Measurements from ENCODE around the gene DPP6. TPM values are rescaled to one million over a fixed set of nuclear protein-coding genes. Genes with fewer than 3 reads are reported as not detected.
"Not testable (repeated sequence)": the region's sequence is repeated elsewhere in the genome, so short reads cannot be mapped to it uniquely, and the experiment has no call there.

DPP6 gene
- total RNA-seq (2014; rRNA removed; shearing (Covaris generic)): not detected in 2 replicates

DNA sequence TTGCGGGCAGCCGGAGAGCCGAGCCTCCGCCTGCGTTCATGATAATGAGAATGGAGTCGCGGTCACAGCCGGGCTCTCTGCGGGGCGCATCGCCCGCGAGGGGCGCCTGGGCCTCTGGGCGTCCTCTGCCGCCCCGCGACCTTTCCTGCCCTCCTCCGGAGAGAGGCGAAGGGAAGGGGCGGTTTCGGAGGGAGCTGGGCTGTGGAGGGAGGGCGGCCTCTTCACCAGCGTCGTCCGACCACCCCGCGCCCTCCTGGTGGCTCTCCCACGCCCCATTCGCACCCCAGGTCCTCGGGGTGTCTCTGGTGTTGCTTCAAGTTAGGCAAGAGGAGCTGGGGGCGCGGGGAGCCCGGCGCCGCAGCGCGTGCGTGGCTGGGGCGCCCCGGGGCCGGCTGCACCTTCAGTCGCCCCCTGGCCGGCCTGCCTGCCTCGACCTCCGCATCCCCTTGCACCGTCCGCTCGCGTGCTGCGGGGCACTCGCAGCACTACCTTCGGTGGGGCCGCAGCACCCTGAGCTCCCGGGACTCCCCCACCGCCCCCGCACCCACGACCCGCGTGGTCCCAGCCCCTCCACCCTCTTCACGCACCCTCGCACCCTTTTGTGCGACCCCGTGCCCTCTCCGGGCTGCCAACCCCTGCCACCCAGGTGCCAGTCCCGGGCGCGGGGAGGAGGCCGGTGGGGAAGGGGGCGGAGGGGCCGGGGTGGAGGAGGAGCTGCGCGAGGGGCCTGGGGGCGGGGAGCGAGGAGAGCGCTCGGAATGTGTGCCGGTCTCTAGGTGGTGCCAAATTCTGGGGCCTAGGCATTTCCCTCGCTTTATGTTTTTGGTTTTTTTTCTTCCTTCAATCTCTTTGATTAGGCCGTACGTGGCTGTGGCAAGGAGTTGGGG lies at the start of gene DPP6:
DPP6 (plus strand) TSS at position 756 of the 887 bp plus-strand sequence.
- not testable (repeated sequence) for DNase-seq (ENCODE audit: low spot score)

DNA sequence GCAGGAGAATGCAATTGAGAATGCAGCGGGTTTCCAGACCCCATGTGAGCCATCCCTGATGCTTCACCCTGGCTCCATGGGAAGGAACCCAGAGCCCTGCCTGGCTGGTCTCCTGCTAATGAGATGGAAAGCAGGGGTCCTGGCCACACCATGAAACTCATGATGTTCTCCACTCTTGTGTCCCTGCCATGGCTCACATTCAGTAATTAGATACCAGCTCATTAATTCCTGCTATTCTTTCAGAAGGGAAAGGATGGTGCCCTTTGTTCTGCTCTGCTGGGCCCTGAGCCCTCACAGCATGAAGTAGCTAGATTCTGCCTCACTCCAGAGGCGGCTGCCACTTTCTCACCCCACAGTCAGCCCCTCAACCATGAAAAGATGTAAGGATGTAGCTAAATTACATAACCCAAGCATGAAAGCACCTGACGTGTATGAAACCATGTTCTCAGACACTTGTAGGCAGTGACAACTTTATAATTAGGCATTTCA lies 42.7 kb upstream of the DPP6 start:
- DNase-seq (ENCODE audit: low spot score): not testable (repeated sequence)

DNA sequence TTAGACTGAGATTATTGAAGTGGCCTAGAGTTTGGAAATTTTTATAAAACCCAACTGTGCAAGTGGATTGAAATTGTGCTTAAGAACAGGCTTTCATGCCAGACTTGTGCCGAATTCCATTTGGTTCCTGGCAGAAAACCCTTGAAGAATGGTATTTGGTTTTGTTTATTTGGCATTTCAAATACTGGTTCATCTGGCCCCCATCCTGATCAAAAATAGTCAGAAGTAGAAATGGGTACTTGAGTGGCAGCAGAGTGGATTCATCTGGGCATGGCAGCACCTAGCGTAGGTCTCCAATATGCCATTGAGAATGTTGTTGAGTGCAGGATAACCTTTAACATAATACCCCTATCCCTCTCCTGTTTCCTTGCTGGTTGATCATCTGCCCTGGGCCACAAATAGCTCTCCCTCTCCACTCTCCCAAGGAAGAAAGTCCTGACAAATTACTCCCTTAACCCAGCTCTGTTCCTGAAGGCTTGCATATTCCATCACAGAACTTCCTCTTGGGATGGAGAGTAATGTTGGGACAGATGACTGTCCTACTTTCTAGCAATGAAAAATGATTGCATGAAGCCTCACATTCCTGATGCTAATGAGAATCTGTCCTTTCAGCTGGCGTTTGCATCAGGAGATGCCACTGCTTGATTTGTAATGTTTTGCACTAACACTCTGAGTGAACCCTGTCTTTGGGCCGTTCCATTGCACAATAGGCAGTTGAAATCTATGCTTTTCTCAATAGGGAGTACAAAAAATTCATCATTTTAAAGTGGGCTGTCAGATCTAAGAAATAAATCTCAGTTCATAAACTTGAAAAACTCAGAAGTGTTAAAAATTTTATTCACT lies 41.3 kb upstream of the DPP6 start:
- not testable (repeated sequence) for DNase-seq (ENCODE audit: low spot score)

DNA sequence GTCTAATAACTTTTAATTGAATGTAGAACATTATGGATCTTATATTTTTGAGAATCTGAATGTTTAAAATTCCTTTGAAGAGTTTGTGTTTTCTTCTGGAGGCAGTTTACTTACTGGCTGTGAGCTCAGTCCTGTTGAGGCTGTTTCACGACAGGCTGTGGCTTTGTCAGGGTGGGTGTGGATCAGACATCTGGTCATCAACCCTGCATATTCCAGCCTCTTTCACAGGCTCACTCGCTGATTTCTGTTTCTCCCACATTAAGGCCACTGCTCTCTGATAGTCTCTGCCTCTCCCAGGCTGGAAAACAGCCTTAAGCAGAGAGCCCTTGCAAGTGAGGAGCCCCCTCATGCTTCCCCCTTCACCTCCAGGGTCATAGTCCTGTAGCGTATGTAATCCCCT lies 39.4 kb upstream of the DPP6 start:
- not testable (repeated sequence) for DNase-seq (ENCODE audit: low spot score)

DNA sequence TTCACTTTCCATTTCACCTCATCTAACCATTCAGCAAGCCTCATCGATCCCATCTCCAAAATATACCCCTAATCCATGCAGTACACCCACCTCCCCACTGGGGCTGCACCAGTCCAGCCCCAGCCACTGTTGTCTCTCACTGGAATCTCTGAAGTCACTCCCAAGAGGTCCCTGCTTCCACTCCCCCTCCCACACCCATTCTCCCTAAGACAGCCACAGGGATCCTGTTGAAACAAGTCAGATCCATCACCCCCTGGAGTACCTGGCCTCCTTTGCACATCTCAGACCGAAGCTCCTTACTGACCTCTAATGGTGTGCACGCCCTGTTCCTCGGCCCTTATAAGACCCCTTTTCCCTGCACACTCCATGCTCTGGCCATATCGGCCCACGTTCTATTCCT lies 36.6 kb upstream of the DPP6 start:
- not testable (repeated sequence) for DNase-seq (ENCODE audit: low spot score)

DNA sequence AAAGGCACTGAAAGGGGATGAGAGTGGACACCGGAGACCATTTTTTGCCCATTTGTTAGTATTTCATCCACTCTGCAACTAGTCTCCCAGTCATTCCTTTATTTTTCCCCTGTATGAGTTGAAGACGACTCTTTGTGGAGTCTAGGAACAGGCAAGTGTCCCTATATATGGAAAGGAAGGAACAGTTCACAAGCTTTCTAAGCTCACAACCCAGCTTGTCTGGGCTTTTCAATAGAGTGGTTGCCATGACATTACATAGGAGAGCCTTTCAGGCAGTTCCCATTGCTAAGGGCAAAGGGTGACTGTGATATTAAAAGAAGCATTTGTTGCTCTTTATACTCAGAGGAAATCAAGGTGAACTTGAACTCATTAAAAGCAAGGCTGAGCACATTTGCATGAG lies 33.8 kb upstream of the DPP6 start:
- not testable (repeated sequence) for DNase-seq (ENCODE audit: low spot score)

DNA sequence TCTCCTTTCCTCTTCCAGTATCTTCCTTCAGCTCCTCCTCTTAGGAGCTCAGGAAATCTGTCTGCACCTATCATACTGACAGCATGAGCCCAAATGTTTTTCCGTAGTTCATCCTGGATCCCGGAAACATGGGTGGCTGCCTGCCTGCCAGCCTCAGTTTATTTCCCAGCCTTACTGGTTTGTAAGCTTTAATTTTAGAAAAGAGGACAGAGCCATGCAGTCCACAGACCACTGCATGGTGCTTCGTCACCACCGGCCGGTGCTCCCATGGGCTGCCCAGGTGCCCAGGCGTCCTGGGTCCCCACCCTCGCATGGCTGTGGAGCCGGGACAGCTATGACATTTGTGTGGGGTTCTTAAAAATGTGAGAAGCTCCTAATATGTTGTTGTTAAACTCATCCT lies 24.4 kb upstream of the DPP6 start:
- not testable (repeated sequence) for DNase-seq (ENCODE audit: low spot score)

DNA sequence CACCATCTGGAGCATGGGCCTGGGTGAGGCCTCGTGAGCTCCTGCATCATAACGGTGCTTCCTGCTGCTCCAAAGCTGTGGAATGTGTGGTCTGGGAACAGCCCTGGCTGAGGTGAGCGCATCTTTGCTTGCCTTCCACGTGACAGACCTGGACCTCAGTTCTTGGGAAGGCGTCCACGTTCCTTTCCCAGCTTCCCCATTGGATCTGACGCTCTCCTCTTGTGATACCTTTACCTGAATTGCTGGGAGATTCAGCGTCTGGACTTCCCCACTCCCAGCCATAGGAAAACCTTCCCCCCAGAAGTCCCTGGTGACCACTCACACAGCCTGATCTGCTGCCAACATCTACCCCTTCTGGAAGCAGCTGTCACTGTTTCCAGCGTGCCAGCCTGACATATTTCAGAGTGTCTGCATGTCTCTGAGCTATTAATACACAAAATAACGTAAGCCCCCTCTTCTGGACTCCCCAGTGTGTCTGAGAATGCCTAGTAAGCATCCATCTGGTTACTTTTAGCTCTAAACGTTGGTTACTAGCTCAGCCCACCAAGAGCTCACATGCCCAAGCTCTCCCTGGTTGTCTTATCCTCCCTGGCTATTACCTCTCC lies 21.6 kb upstream of the DPP6 start:
- DNase-seq (ENCODE audit: low spot score): not testable (repeated sequence)

DNA sequence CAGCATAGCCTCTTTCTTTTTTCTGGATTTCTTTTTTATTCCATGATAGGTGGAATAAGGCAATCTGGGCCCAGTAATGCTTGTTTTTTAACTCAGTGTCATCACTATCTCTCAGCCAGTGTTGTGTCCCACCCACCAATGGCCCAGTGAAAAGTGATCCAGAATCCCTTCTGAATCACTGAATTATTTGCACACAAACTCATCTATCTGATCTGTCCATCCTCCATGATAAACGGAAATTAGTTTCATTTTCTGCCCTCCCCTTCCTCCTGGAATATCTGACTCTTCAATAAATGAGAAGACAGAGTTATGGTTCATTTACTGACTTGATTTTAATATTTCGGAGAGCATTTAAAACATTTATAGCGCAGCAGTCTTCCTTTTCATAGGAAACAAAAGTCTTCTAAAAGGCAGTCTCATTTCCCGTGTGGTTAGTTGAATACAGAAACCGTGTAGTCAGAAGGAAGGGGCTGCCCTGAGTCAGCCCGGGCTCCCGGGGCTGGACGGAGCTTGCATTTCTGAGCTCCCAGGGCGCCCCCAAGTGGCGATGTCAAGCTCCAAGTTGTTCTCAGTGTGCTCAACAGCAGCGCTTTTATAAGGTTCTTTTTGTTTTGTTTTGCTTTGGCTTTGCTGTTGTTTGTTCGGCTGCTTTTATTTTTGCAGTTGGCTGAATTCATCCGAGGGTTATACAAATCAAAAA lies 12.6 kb upstream of the DPP6 start:
- DNase-seq (ENCODE audit: low spot score): not testable (repeated sequence)

DNA sequence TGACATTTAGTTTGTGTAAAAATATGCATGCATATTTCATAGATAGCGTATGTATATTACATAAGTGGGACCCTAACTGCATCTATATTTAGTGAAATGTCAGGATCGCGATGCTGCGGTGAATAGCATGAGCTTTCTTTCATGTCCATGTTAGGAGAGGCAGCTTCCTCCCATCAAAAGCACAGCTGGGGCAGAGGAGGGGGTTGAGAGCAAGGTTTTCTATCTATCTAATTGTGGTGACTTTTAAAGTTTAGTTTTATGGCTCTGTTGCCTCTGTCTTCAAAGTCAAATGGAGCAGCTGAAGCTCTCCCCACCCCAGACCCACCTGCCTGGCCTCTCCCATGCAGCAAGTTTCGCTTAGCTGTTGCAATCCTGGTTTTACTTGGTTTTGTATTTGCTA lies 1.8 kb upstream of the DPP6 start:
- not testable (repeated sequence) for DNase-seq (ENCODE audit: low spot score)

DNA sequence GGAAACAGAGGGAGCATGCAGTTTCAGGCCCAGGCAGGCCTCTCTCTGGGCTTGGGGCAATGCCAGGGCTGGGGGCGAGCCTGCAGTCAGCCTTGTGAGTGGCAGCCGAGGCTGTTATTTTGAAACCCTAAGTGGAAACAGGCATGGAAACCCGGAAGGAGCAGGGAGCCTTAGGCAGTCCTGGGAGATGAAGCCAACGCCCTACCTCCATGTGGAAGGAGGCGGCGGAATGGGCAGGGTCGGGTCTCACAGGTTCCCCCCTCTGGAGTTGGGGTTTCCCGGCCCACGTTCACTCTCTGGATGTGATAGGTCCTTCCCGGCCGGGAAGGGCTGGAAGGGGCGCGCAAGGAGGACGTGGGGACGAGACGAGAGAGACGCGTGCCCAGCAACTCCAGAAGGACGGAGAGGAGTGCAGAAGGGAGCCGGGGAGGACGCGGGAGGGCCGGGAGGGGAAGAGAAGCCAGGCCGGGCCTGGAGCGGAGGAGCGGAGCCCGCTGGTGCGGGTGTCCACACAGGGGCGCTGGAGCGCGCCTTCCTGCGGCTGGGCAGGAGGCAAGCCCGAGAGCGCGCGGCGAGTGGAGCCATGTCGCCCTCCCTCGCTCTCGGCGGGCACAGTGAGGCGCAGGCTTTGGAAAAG lies 1.1 kb upstream of the DPP6 start:
- not testable (repeated sequence) for DNase-seq (ENCODE audit: low spot score)

DNA sequence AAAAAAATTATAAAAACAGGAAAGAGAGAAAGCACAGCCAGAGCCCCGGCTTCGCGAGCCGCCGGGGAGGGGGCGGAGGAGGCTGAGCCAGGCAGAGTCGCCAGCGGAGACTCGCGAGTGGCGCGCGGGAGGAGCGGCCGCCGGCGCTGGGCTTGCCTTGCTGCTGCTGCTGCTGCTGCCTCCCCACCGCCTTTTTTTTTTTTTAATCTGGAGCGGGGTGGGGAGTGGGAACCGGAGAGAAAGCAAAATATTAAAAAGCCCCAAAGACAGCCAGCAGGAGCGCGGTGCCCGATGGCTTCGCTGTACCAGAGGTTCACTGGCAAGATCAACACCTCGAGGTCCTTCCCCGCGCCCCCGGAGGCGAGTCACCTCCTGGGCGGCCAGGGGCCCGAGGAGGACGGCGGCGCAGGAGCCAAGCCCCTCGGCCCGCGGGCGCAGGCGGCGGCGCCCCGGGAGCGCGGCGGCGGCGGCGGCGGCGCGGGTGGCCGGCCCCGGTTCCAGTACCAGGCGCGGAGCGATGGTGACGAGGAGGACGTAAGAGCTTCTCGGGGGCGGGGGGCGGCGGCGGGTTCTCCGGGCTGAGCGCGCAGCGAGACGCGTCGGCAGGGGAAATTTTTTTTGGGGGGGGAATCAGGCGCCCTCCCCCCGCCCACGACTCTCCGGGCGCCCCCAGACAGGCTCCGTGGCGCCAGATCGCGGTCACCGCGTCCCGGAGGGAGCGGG lies 493 bp downstream of the DPP6 start:
- DNase-seq (ENCODE audit: low spot score): not testable (repeated sequence)

DNA sequence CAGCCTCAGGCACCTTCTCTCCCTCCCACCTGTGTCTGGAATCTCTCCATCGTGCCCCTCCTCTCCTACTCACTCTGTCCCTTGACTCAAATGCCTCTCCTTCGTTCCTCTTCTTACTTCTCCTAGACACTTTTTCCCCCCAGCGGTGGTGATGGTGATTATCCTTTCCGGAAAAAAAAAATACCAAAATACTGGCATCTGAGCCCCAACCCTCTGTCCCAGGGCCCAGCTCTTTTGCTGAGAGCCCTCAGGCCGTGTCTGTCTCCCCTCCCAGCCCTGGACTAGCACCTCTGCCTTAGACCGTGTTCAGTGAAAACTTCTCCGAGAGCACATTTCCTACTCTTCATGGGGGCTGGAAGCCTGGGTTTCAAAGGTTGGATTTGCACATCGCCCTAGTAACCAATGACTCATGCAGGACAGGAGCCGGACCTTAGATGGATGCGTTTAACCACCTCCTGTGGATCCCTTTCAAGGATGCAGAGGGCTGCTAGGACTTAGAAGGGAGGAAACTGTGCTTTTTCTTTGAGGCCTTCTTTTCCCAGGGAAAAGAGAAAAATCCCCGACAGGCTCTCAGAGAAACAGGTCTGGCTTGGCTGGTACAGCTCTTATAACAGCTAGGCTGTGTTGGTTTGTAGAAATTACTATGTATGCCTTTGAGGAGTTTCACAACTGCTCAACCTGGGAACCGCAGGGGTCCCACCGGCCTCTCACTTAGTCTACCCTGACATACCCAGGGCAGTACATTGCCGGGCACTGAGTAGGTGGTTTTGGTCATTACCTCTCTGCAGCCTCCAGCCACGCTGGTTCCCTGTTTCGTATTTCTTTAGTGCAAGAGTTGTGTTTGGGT lies 1.5 kb downstream of the DPP6 start:
- not testable (repeated sequence) for DNase-seq (ENCODE audit: low spot score)

DNA sequence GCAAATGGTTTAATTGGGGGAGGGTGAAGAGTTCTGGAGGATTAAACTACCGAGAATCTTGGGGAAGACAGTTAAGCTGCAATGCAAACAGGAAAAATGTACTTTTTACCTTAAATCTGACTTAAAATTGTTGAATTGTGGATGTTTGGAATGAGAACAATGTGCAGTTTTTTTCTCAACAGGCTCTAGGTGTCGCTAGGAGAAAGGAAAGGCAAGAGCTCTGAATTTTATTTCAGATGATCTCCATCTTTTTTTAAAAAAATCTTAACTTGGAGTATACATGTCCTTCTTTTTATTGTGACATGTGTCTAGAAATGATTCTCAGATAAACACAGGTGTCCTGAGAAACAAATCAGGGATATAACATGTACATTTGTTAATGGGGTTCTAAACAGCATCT lies 2.5 kb downstream of the DPP6 start:
- not testable (repeated sequence) for DNase-seq (ENCODE audit: low spot score)

DNA sequence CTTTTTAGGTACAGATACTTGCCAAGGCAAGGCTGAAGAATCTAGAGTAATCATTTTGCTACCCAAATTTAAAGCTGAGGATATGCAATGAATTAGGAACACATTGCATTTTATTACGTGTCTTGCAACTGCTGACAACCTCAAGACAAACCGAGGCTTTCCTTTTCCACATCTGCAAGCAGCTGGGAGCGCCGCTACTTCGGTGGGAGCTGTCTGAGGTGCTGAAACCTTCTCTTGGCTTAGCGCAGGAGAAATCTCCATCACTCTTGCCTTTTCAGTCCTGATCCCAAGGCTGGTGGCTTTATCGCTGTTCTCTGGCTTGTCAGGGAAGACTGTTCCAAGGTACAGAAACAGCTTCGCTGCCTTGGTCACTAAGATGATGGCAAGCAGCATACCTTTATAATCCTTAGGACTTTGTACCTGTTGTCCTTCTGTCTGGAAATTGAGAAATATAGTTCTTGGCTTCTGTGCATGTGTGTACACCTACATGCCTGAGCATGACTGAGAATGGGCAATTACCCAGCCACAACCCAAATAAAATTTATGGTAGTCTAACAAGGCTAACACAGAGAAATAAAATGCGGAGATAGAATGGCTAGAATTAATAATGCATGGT lies 3.4 kb downstream of the DPP6 start:
- peak; percentile 61 for DNase-seq (ENCODE audit: low spot score)

DNA sequence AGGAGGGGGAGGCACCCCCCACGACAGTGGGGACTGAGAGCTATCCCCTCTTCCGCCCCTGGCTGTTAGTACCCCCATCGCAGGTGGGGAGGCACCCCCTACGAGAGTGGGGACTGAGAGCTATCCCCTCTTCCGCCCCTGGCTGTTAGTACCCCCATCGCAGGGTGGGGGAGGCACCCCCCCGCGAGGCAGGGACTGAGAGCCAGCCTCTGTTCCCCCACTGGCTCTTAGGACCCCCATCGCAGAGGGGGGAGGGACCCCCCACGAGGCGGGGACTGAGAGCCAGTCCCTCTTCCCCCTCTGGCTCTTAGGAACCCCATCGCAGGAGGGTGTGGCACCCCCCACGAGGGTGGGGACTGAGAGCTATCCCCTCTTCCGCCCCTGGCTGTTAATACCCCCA lies 6.6 kb downstream of the DPP6 start:
- not testable (repeated sequence) for DNase-seq (ENCODE audit: low spot score)

DNA sequence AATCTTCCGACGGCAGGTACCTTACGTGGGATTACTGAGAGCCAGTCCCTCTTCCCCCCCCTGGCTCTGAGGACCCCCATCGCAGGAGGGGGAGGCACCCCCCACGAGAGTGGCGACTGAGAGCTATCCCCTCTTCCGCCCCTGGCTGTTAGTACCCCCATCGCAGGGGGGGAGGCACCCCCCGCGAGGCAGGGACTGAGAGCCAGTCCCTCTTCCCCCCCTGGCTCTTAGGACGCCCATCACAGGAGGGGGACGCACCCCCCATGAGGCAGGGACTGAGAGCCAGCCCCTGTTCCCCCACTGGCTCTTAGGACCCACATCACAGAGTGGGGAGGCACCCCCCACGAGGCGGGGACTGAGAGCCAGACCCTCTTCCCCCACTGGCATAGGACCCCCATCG lies 8.4 kb downstream of the DPP6 start:
- not testable (repeated sequence) for DNase-seq (ENCODE audit: low spot score)

DNA sequence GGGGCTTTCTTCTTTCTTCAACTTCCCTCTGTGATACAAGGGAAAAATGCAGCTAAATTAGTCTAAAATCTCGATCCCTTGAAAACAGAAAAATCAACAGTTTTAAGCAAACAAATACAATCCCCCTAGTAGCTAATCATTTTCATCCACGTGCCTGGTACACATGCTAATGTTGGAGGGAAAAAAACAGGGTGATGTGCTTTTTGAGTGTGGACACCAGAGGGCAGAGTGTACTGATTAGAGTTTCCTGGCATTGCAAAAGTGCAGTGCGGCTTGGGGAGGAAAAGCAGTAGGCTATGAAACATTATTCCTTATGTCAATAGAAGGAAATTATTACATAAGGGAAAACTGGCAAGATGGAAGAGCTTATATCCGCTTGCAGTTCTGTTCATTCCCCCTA lies 19.6 kb downstream of the DPP6 start:
- peak; percentile 66 for DNase-seq (ENCODE audit: low spot score)

All from HT-29 (cell line).